Keratinocyte (primary cell): Measurements from ENCODE around the gene APEX1. TPM values are rescaled to one million over a fixed set of nuclear protein-coding genes. Genes with fewer than 3 reads are reported as not detected.
A peak's percentile ranks its signal among the peaks of the same experiment; 100 is the strongest.

Source experiments
- DNase-seq: peaks from one replicate; pipeline ENCODE4 v3.0.0-alpha.2; 2011; ENCODE audit warnings: low read depth, missing footprints, low spot score
- FAIRE-seq: peaks from 2 replicates; lab custom pipeline; 2011; peaks lifted over from hg19 to GRCh38; lab: Jason Lieb, UNC
- H2AFZ ChIP-seq: 2 replicates; pipeline ENCODE4 v1.6.0; 2012; ENCODE audit warnings: low read length, control low read depth, inconsistent platforms; ENCODE audit not compliant: control insufficient read depth
- H3K27ac ChIP-seq: 2 replicates; pipeline ENCODE4 v1.5.1; 2011; ENCODE audit warnings: low read length; ENCODE audit not compliant: control insufficient read depth, insufficient read depth
- H3K27me3 ChIP-seq: 3 replicates; pipeline ENCODE4 v1.6.0; 2011; ENCODE audit warnings: low read length; ENCODE audit not compliant: control insufficient read depth, insufficient read depth; ENCODE audit errors: extremely low read depth
- H3K36me3 ChIP-seq, 2 experiments: 2 replicates in 1 of 2; 3 replicates in 1 of 2; pipeline ENCODE4 v1.5.1; 2011; ENCODE audit warnings: low read length in 2 of 2, mild to moderate bottlenecking in 1 of 2; ENCODE audit not compliant: control insufficient read depth in 2 of 2, insufficient read depth in 2 of 2; ENCODE audit errors: extremely low read depth in 1 of 2
- H3K4me1 ChIP-seq: 3 replicates; pipeline ENCODE4 v1.5.1; 2011; ENCODE audit warnings: low read length; ENCODE audit not compliant: control insufficient read depth, insufficient read depth; ENCODE audit errors: extremely low read depth
- H3K4me2 ChIP-seq: 3 replicates; pipeline ENCODE4 v1.6.0; 2011; ENCODE audit warnings: low read depth, low read length; ENCODE audit not compliant: control insufficient read depth, insufficient read depth; ENCODE audit errors: extremely low read depth
- H3K4me3 ChIP-seq, 3 experiments: fragments of 200-600 bp in 1 of 3; sonication (generic) in 1 of 3; 2 replicates in 2 of 3; 3 replicates in 1 of 3; pipeline ENCODE4 v1.5.1; 2011 to 2016; ENCODE audit warnings: low read length in 3 of 3, mild to moderate bottlenecking in 3 of 3, control low read depth in 2 of 3, inconsistent platforms in 1 of 3, low read depth in 1 of 3, mixed read lengths in 1 of 3, mixed run types in 1 of 3, moderate library complexity in 1 of 3; ENCODE audit not compliant: control insufficient read depth in 2 of 3, insufficient read depth in 2 of 3; ENCODE audit errors: extremely low read depth in 1 of 3
- H3K79me2 ChIP-seq: 2 replicates; pipeline ENCODE4 v1.6.0; 2012; ENCODE audit warnings: low read length; ENCODE audit not compliant: control insufficient read depth, insufficient read depth
- H3K9ac ChIP-seq: 3 replicates; pipeline ENCODE4 v1.6.0; 2011; ENCODE audit warnings: low read length; ENCODE audit not compliant: control insufficient read depth, insufficient read depth; ENCODE audit errors: extremely low read depth
- H3K9me1 ChIP-seq: 3 replicates; pipeline ENCODE4 v1.6.0; 2011; ENCODE audit warnings: low read length; ENCODE audit not compliant: control insufficient read depth, insufficient read depth; ENCODE audit errors: extremely low read depth
- H3K9me3 ChIP-seq: 2 replicates; pipeline ENCODE4 v1.5.1; 2012; ENCODE audit warnings: low read depth, low read length; ENCODE audit not compliant: control insufficient read depth
- H4K20me1 ChIP-seq: 3 replicates; pipeline ENCODE4 v1.6.0; 2011; ENCODE audit warnings: low read length; ENCODE audit not compliant: control insufficient read depth, insufficient read depth; ENCODE audit errors: extremely low read depth
- CTCF ChIP-seq, 3 experiments: IDR thresholded peaks in 1 of 3; conservative IDR thresholded peaks in 1 of 3; optimal IDR thresholded peaks in 1 of 3; 2 replicates in 2 of 3; 3 replicates in 1 of 3; pipeline versions ENCODE3 to v1.5.1; 2011; ENCODE audit warnings: low read length in 3 of 3, mild to moderate bottlenecking in 3 of 3, moderate library complexity in 2 of 3, control low read depth in 1 of 3, inconsistent platforms in 1 of 3; ENCODE audit not compliant: insufficient read depth in 2 of 3; ENCODE audit errors: extremely low read depth in 1 of 3
- EZH2 ChIP-seq: IDR thresholded peaks from one replicate; pipeline ENCODE4 v1.6.1; 2012; ENCODE audit warnings: inconsistent platforms, mild to moderate bottlenecking, low read length, moderate library complexity
- dilution Hi-C: fragments of 300-500 bp; cut with MboI; formaldehyde crosslinking; loops from one replicate; pipeline ENCODE4 v1.7.0; 2020; ENCODE audit warnings: low sequenced_read_pairs; ENCODE audit not compliant: extremely low pct_ligation_motif_present
- polyA plus RNA-seq, 5 experiments: library from polyadenylated mRNA; depleted of rRNA in 3 of 5; stranded (reverse) in 3 of 5; stranded (forward) in 1 of 5; unstranded in 1 of 5; fragments of >200 nt; gene quantifications; 1 replicate in 1 of 5; 2 replicates in 3 of 5; 3 replicates in 1 of 5; pipeline versions ENCODE4 v1.2.1 to v1.2.3, GENCODE V29; 2011 to 2012; ENCODE audit warnings: missing spikeins in 2 of 5, low read depth in 1 of 5, low replicate concordance in 1 of 5

Gene APEX1
- polyA plus RNA-seq, 1 donor (not counting 4 experiments of a cell fraction or from before 2014, with no cell fraction given) = 234 TPM

- H3K9ac ChIP-seq = no peak overlapping the region
- peaks cover 7% of the 10 kb centered on the region for H3K27me3 ChIP-seq
- H3K79me2 ChIP-seq = no peaks in the 10 kb centered on the region
- DNase-seq = no peak
- no peaks in the 10 kb centered on the region for H3K36me3 ChIP-seq
- no peak overlapping the region for H3K27ac ChIP-seq
- no peaks in the 10 kb centered on the region for H3K9me1 ChIP-seq
- FAIRE-seq = no peak
- H3K4me1 ChIP-seq = peaks cover 7% of the 10 kb centered on the region
- no peak overlapping the region for H2AFZ ChIP-seq
- H4K20me1 ChIP-seq = no peaks in the 10 kb centered on the region
- no peaks in the 10 kb centered on the region for H3K9me3 ChIP-seq
- no peak overlapping the region for H3K4me3 ChIP-seq
- TF ChIP-seq EZH2 (no peak), CTCF (optimal IDR thresholded peaks at IDR 0.05 in 1 of 3, IDR thresholded peaks at IDR 0.05 in 1 of 3, conservative IDR thresholded peaks at IDR 0.05 in 1 of 3; ENCODE audit: extremely low read depth in 1 of 3, insufficient read depth in 2 of 3, low read length in 3 of 3) (no peak)
- dilution Hi-C loops = no loop called here
- H3K4me2 ChIP-seq = no peak overlapping the region
Observed at GRCh38 chr14:20429801-20430669, 25.0 kb upstream of the APEX1 start.

DNA sequence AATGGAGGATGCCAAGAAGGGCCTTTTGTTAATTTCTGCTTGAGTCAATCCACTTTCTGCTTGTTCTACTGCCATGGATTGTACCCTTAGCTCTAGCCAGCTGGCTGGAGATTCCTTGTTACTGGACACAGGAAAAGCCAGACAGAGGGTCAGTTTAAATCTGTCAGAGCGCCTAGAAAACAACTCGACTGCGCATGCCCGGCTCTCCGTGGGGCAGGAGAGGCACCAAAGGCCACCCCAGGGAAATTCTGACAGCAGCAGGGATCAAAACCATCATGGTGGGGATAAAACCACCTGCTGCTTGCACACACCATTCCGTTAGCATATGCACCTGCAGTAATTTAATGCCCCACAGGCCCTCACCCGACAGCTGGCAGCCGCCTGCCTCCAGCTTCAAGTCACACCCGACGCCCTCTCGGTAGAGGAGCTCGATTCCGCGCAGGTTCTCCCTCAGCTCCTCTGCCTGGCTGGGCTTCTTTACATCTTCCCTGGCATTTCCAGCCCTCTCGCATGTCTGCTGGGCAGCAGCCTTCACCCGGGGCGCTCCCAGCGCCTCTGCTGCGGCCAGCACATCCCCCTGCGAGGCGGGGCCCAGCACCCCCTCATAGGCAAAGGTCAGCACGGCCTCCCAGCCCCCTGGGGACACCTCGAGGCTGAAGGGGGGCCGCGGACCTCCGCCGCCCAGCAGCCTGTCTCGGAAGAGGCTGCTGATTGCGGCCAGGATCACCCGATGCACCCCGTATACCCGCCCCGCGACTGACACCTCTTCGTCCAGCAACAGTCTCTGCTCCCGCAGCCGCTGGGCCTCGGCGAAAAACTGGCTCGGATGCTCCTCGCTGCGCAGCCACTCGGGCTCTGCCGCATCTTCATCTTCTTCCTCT, 20.1 kb upstream of the APEX1 start:
- dilution Hi-C loops = no loop called here
- FAIRE-seq = no peak
- no peak overlapping the region for H3K4me2 ChIP-seq

More for the DNA sequence above, 20.1 kb upstream of the APEX1 start:
- Histone ChIP-seq H3K4me1 (no peaks in the 10 kb centered on the region), H3K4me3 (no peak overlapping the region), H4K20me1 (no peaks in the 10 kb centered on the region), H3K27me3 (peaks cover 20% of the 10 kb centered on the region), H3K27ac (no peak overlapping the region), H3K9me3 (no peaks in the 10 kb centered on the region), H3K9me1 (no peaks in the 10 kb centered on the region), H3K36me3 (no peaks in the 10 kb centered on the region), H3K79me2 (no peaks in the 10 kb centered on the region), H2AFZ (peak overlapping the region; percentile 8), H3K9ac (no peak overlapping the region)
- no peak for DNase-seq
- TF ChIP-seq EZH2 = peak; percentile 69
- TF ChIP-seq CTCF (optimal IDR thresholded peaks at IDR 0.05 in 1 of 3, IDR thresholded peaks at IDR 0.05 in 1 of 3, conservative IDR thresholded peaks at IDR 0.05 in 1 of 3; ENCODE audit: extremely low read depth in 1 of 3, insufficient read depth in 2 of 3, low read length in 3 of 3) = no peak
